K562 (cell line): ENCODE data around the gene PLAGL1. TPM values are rescaled to one million over a fixed set of nuclear protein-coding genes. Genes with fewer than 3 reads are reported as not detected.

ENCODE experiments used
- ATAC-seq: fragments of 200-7000 bp; cut with Tn5 transposase; 3 replicates; pipeline ENCODE4 v1.9.1; 2020; ENCODE audit warnings: moderate library complexity
- BruUV-seq: library from RNA; stranded (reverse); fragments of 400-500 nt; replicated peaks from 2 replicates; lab custom pipeline; 2021; lab: Mats Ljungman, UMichigan
- CTCF ChIA-PET: fragments of 300-600 bp; formaldehyde crosslinking; extraction: SDS; loops from one replicate; lab custom pipeline; 2021; ENCODE audit warnings: low intra/inter-chr PET ratio; lab: Yijun Ruan, JAX
- POLR2A ChIA-PET: fragments of 300-600, 350-650 bp; sonication (Branson Sonifier 250); formaldehyde crosslinking; extraction: SDS; loops from one replicate; lab custom pipeline; 2021; ENCODE audit warnings: antibody characterized with exemption, inconsistent platforms; lab: Yijun Ruan, JAX
- DNase-seq, 4 experiments: peaks; one replicate each; pipeline versions ENCODE4 v3.0.0 to v3.0.0-alpha.2; 2011 to 2018; ENCODE audit warnings: low spot score in 3 of 4, mixed read lengths in 3 of 4; ENCODE audit errors: extremely low read depth in 1 of 4
- FAIRE-seq: peaks from 2 replicates; lab custom pipeline; 2011; peaks lifted over from hg19 to GRCh38; lab: Jason Lieb, UNC
- H2AFZ ChIP-seq: 2 replicates; pipeline ENCODE4 v1.6.0; 2011; ENCODE audit warnings: low read depth, low read length, control low read depth, inconsistent platforms
- H3K27ac ChIP-seq: fragments of 200-600 bp; 3 replicates; pipeline ENCODE4 v1.8.0; 2011; ENCODE audit warnings: low read depth, mild to moderate bottlenecking, control low read depth, inconsistent platforms, low read length, moderate library complexity, mixed read lengths; ENCODE audit errors: extremely low read depth
- H3K27me3 ChIP-seq, 2 experiments: fragments of 300-600 bp in 1 of 2; 2 replicates in 1 of 2; 3 replicates in 1 of 2; pipeline versions ENCODE4 v1.6.0 to v1.8.0; 2011; ENCODE audit warnings: inconsistent platforms in 2 of 2, low read length in 2 of 2, mild to moderate bottlenecking in 1 of 2, mixed read lengths in 1 of 2, moderate library complexity in 1 of 2; ENCODE audit not compliant: control insufficient read depth in 2 of 2, insufficient read depth in 2 of 2
- H3K36me3 ChIP-seq: fragments of 300-600 bp; 3 replicates; pipeline ENCODE4 v1.8.0; 2011; ENCODE audit warnings: mild to moderate bottlenecking, low read length, inconsistent platforms; ENCODE audit not compliant: control insufficient read depth, insufficient read depth
- H3K4me1 ChIP-seq, 2 experiments: fragments of 200-600 bp in 1 of 2; replicated peaks in 1 of 2; 2 replicates in 1 of 2; 3 replicates in 1 of 2; pipeline versions ENCODE4 v1.5.1 to v1.8.0; 2011; ENCODE audit warnings: inconsistent platforms in 2 of 2, low read length in 2 of 2, mild to moderate bottlenecking in 1 of 2, mixed read lengths in 1 of 2, moderate library complexity in 1 of 2; ENCODE audit not compliant: control insufficient read depth in 2 of 2, insufficient read depth in 2 of 2
- H3K4me2 ChIP-seq: 2 replicates; pipeline ENCODE4 v1.6.1; 2011; ENCODE audit warnings: low read length, control low read depth, inconsistent platforms, mixed read lengths; ENCODE audit not compliant: insufficient read depth
- H3K4me3 ChIP-seq: fragments of 200-600 bp; sonication (generic), shearing (Covaris generic); 2 replicates; pipeline ENCODE4 v1.5.1; 2016; ENCODE audit warnings: control low read depth, inconsistent platforms
- H3K79me2 ChIP-seq: fragments of 200-600 bp; 3 replicates; pipeline ENCODE4 v1.8.0; 2011; ENCODE audit warnings: low read length, inconsistent platforms; ENCODE audit not compliant: control insufficient read depth, insufficient read depth
- H3K9ac ChIP-seq, 2 experiments: 2 replicates each; pipeline versions ENCODE4 v1.6.0 to v1.6.1; 2011; ENCODE audit warnings: low read depth in 2 of 2, low read length in 2 of 2, control low read depth in 1 of 2, inconsistent platforms in 1 of 2, mild to moderate bottlenecking in 1 of 2, mixed read lengths in 1 of 2; ENCODE audit not compliant: insufficient read depth in 1 of 2
- H3K9me1 ChIP-seq: one replicate; pipeline ENCODE4 v1.6.0; 2011; ENCODE audit warnings: inconsistent platforms, mild to moderate bottlenecking, low read length, moderate library complexity; ENCODE audit not compliant: control insufficient read depth, insufficient read depth
- H3K9me3 ChIP-seq: replicated peaks from 2 replicates; pipeline ENCODE4 v1.5.1; 2011; ENCODE audit warnings: low read depth, low read length, inconsistent platforms; ENCODE audit not compliant: control insufficient read depth, insufficient read depth
- H4K20me1 ChIP-seq: replicated peaks from 2 replicates; pipeline ENCODE4 v1.6.1; 2011; ENCODE audit warnings: low read length, inconsistent platforms, mixed read lengths; ENCODE audit not compliant: control insufficient read depth, insufficient read depth
- CBX8 ChIP-seq: fragments of 200-600 bp; sonication (generic); IDR thresholded peaks from 2 replicates; pipeline ENCODE4 v1.6.1; 2012; ENCODE audit warnings: borderline replicate concordance, mixed run types, low read depth, mild to moderate bottlenecking, moderate library complexity, mixed read lengths, low read length, control low read depth, inconsistent platforms; ENCODE audit not compliant: poor library complexity, severe bottlenecking; ENCODE audit errors: extremely low read depth
- HDAC2 ChIP-seq: fragments of 450-650 bp; IDR thresholded peaks from 2 replicates; pipeline ENCODE4 v1.6.1; 2016; ENCODE audit warnings: mild to moderate bottlenecking
- HMG20A ChIP-seq: fragments of 450-650 bp; formaldehyde crosslinking; conservative IDR thresholded peaks from 2 replicates; pipeline ENCODE4 v1.4.0; 2020; ENCODE audit warnings: mild to moderate bottlenecking, mixed read lengths
- ILF3 ChIP-seq: fragments of 450-650 bp; IDR thresholded peaks from 2 replicates; pipeline ENCODE4 v1.6.1; 2018; ENCODE audit warnings: antibody characterized with exemption, mild to moderate bottlenecking, moderate library complexity, borderline replicate concordance
- MAFG ChIP-seq: fragments of 450-650 bp; conservative IDR thresholded peaks from 2 replicates; pipeline ENCODE4 v1.6.1; 2016; ENCODE audit warnings: missing genetic modification characterization, missing compliant biosample characterization
- NFXL1 ChIP-seq: fragments of 450-650 bp; formaldehyde crosslinking; IDR thresholded peaks from 2 replicates; pipeline ENCODE4 v1.4.0; 2021; ENCODE audit warnings: mild to moderate bottlenecking
- SAFB2 ChIP-seq: fragments of 200-400 bp; formaldehyde crosslinking; IDR thresholded peaks from 2 replicates; pipeline ENCODE4 v1.6.1; 2018; ENCODE audit warnings: borderline replicate concordance, low read length, low read depth, moderate library complexity; ENCODE audit not compliant: severe bottlenecking
- SMARCE1 ChIP-seq: fragments of 450-650 bp; IDR thresholded peaks from 2 replicates; pipeline ENCODE4 v1.7.1; 2016; ENCODE audit warnings: mild to moderate bottlenecking
- ZNF583 ChIP-seq: fragments of 250-450 bp; sonication (Bioruptor Pico); IDR thresholded peaks from 2 replicates; pipeline ENCODE4 v1.4.0; 2020
- WGBS: fragments of 100-300 bp; shearing (Covaris generic); methylation state at CpG from one replicate; pipeline ENCODE4 v1.1.6; 2016; ENCODE audit warnings: low coverage, mixed read lengths; ENCODE audit not compliant: insufficient coverage; ENCODE audit errors: missing lambda C conversion rate; 5-methylcytosine and 5-hydroxymethylcytosine counted together
- in situ Hi-C: fragments of 300-500 bp; cut with MboI; formaldehyde crosslinking; loops from 4 replicates; pipeline ENCODE4 v1.15.0; 2018; ENCODE audit warnings: inconsistent platforms, mixed read lengths
- intact Hi-C: fragments of 100-400 bp; cut with micrococcal nuclease; formaldehyde crosslinking; loops from 2 replicates; pipeline ENCODE4 v1.14.2; 2022
- polyA plus RNA-seq, 8 experiments: library from polyadenylated mRNA; depleted of rRNA in 4 of 8; stranded (reverse) in 5 of 8; unstranded in 3 of 8; fragments of >200 nt; fragmentation: Nextera tagmentation in 2 of 8; fragmentation: Illumina TruSeq in 1 of 8; extraction: Ambion mirVana in 2 of 8; extraction: Trizol in 1 of 8; gene quantifications; 2 replicates each; pipeline versions ENCODE4 v1.2.1 to v1.2.3, GENCODE V29; 2011 to 2014; ENCODE audit warnings: inconsistent platforms in 1 of 8, missing spikeins in 1 of 8
- total RNA-seq, 7 experiments: library from RNA; depleted of rRNA in 6 of 7; stranded (reverse); fragments of >200 nt in 6 of 7; fragmentation: Illumina TruSeq in 2 of 7; extraction: Trizol in 2 of 7; gene quantifications; 2 replicates each; pipeline versions ENCODE4 v1.2.1 to v1.2.3, GENCODE V29; 2011 to 2021; ENCODE audit warnings: low replicate concordance in 1 of 7
- TF ChIP-seq, protein P1 (sequence below): sonication (generic); formaldehyde crosslinking; IDR thresholded peaks from 2 replicates; pipeline ENCODE4 v1.8.0; 2022; ENCODE audit warnings: missing genetic modification reagents, mild to moderate bottlenecking, moderate library complexity, borderline replicate concordance

The PLAGL1 gene
- total and polyA plus RNA-seq, 9 of the 15 experiments (the other 6 are each of a cell fraction or from before 2014, with no cell fraction given) = 4.9 to 29.6 (median 13.2) TPM

DNA sequence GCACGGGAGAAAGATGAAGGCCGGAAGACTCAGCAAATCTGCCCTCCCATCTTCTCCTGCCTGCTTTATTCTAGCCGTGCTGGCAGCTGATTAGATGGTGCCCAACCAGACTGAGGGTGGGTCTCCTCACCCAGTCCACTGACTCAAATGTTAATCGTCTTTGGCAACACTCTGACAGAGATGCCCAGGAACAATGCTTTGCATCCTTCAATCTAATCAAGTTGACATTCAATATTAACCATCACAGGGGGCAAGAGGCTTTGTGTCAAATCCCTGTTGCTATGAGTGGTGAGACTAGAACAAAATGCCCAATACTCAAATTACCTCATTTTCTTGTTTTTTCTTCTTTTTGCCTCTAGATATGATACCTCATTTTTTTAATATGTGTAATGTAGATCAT lies 27.4 kb upstream of the PLAGL1 start:
- intact Hi-C loops (no loop called here), in situ Hi-C loops (no loop called here)
- FAIRE-seq = no peak

More for the DNA sequence above, 27.4 kb upstream of the PLAGL1 start:
- DNase-seq (no peak), ATAC-seq (no peak)
- no peak overlapping the region for H3K4me3 ChIP-seq
- H3K4me1 ChIP-seq = no peaks in the 10 kb centered on the region
- no peaks in the 10 kb centered on the region for H3K27me3 ChIP-seq
- H3K79me2 ChIP-seq = no peaks in the 10 kb centered on the region
- BruUV-seq = no TSS peak
- no peak overlapping the region for H3K9ac ChIP-seq
- H3K4me2 ChIP-seq = no peak overlapping the region
- no peaks in the 10 kb centered on the region for H3K36me3 ChIP-seq
- no peaks in the 10 kb centered on the region for H3K9me1 ChIP-seq
- H2AFZ ChIP-seq = peak overlapping the region; percentile 35; the same call in 1 of the 2 replicates
- no peak overlapping the region for H3K27ac ChIP-seq
- CTCF ChIA-PET = no interaction called here
- 25% methylated on average over 4 of the region's 4 CpGs for WGBS
- TF ChIP-seq MAFG (tag) (no peak), CBX8 (no peak), ILF3 (no peak), NFXL1 (no peak), HDAC2 (no peak), ZNF583 (CRISPR knock-in tag) (no peak), SAFB2 (no peak), SMARCE1 (no peak), HMG20A (CRISPR knock-in tag) (no peak)
- TF ChIP-seq, protein P1, sequence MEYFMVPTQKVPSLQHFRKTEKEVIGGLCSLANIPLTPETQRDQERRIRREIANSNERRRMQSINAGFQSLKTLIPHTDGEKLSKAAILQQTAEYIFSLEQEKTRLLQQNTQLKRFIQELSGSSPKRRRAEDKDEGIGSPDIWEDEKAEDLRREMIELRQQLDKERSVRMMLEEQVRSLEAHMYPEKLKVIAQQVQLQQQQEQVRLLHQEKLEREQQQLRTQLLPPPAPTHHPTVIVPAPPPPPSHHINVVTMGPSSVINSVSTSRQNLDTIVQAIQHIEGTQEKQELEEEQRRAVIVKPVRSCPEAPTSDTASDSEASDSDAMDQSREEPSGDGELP (CRISPR knock-in tag) = no peak
- no peaks in the 10 kb centered on the region for H4K20me1 ChIP-seq
- H3K9me3 ChIP-seq = no peaks in the 10 kb centered on the region
- POLR2A ChIA-PET = no interaction called here
